NCI-H82 treated with DMSO at 0.1 percent for 48 hours (cell line): ENCODE results near the gene ADGRL4.
"Not testable (repeated sequence)": the region's sequence is repeated elsewhere in the genome, so short reads cannot be mapped to it uniquely, and the experiment has no call there.

ENCODE experiments used
- DNase-seq: peaks from one replicate; lab custom pipeline; 2025; ENCODE audit not compliant: unreplicated experiment; lab: John Stamatoyannopoulos, UW

Gene ADGRL4

DNA sequence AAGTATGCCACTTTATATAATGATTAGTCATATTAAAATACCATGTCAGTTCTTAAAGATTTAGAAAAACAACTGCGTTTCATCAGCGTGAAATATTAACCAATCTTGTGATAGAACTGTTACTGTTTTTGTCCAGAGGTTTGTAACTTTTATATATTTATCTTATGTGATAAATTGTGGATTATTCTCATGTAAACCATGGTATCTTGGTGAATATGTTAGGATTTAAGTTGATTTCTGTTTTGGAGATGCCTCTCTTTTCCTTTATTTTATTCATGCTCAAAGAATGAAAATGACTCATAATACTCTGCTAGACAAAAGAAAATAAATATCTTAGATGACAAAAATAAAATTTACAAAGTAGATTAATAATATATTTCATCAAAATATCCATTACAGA is 88.4 kb downstream of the ADGRL4 start:
- no peak for DNase-seq

- DNase-seq, result no peak
Observed at GRCh38 chr1:78916986-78917385, 89.5 kb downstream of the ADGRL4 start.

DNA sequence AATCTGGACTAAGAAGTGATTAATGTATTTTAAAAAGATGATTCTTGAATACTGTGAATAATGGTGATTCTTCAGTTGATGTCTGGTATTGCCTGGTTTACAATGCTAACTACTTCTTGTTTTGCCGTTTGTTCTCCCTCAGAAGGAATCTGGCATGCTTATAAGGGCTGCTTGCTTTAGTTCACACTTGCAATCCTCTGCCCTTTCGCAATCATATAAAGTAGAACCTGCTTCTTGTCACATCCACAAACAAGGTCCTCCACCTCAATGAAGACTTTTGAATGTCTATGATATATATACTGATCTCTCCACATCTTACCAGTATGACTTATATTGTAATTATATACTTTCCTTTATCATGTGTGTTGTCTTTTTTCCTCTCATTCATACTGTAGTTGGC is 92.6 kb downstream of the ADGRL4 start:
- no peak for DNase-seq

DNA sequence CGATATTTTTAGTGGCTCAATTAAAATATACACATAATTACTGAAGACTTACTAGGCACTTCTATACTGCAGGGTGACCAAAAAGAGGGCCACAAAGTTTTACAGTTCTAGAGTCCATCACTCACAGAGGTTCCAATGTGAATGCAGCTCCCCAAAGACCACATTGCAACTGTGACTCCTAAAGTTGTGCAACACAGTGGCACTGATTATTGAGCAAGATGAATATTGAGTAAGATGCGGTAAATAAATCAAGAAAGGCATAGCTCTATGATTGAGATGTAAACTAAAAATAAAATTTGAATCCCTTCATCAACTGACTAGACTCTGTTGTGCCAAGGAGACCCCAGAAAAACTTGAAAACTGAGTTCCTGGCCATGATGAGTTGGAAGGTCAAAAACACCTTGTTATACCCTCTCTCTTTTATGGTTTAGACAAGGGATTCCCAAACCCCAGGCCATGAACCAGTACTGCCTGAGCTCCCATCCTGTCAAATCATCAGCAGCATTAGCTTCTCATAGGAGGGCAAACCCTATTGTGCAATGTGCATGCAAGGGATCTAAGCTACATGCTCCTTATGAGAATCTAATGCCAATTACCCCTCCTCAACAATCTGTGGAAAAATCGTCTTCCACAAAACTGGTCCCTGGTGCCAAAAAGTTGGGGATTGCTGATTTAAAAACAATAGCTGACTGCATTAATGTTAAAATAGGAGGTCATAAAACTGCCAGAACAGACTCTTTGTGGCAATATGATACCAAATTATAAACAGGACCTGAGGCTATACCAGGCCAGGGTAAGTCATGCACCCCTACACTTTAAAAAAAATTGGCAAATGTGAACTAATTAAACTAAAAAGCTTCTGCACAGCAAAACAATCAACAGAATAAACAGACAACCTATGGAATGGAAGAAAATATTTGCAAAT is 94.3 kb downstream of the ADGRL4 start:
- no peak for DNase-seq

DNA sequence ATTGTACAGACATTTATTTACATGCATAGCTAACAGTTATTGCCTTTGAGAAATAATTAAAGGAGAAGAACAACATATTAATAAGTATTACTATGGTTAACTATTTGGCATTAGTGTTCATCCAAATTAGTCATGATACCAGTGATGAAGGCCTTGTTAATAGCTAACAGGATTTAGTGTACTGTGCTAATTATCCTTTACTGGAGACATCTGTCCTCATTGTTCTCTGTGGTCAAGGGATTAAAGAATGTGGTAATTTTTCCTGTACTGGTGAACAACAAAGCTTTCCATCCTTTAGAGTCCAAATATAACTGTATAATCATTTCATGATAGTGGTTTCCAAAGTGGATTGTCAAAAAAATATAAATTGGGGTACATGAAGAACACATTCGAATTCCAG is 103.9 kb downstream of the ADGRL4 start:
- peak; percentile 73 for DNase-seq

GRCh38 chr1:78894811-78895210 is 111.7 kb downstream of the ADGRL4 start:
- DNase-seq, result no peak

GRCh38 chr1:78892260-78892840 is 114.2 kb downstream of the ADGRL4 start:
- DNase-seq, result no peak

- no peak for DNase-seq
Observed at GRCh38 chr1:78887458-78887857, 119.1 kb downstream of the ADGRL4 start.

DNA sequence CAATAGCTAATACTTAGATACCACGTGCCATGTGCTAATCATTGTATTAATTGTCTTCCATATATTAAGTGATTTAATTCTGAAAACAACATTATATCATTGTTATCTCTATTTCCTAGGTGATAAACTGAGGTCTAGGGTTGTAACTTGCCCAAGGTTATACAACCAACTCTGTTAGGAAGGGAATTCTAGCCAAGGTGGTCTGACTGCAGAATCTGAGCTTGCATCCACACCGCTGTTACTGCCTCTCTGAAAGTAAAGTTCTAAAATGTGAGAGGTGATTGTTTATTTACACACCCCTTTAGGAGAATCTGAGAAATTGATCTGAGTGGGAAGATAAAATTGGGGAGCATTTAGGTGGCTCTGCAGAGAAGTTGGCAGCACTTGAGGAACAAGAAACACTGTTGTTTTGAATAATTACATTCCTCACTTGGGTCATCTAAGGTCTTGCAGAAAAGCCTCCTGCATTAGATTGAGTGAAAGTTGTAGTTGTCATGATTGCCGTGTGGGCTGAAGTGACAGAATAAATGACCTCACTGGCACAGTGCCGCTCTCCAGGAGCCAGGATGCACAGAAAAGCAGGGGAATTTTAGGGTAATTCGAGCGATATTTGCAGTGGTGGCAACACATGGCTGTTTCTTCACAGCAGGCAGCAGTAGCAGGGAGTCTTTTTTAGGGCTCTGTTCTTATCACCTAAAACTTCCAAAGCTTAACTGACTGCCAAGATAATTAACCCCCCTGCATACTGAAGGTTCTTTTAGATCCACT is 121.7 kb downstream of the ADGRL4 start:
- DNase-seq, result no peak

DNA sequence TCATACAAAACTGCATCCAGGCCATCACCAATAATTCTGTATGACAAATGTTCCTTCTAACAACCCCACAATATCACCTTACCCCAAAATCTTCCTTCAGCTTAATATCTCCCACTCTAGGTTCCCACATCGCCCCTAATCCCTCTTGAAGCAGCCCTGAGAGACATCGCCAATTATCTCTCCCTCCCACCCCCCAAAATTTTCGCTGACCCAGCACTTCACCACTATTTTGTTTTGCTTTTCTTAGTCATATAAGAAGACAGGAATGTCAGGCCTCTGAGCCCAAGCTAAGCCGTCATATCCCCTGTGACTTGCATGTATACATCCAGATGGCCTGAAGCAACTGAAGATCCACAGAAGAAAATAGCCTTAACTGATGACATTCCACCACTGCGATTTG is 126.3 kb downstream of the ADGRL4 start:
- no peak for DNase-seq

DNA sequence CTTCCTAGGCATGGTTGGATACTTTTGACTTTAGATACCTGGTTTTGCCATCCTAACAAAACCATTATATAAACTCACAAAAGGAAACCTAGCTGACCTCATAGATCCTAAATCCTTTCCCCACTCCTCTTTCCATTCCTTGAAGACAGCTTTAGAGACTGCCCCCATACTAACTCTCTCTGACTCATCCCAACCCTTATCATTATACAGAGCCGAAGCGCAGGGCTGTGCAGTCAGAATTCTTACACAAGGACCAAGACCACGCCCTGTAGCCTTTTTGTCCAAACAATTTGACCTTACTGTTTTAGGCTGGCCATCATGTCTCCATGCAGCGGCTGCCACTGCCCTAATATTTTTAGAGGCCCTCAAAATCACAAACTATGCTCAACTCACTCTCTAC is 130.5 kb downstream of the ADGRL4 start:
- DNase-seq, result not testable (repeated sequence)

GRCh38 chr1:78872801-78873200 is 133.7 kb downstream of the ADGRL4 start:
- DNase-seq, result not testable (repeated sequence)

DNA sequence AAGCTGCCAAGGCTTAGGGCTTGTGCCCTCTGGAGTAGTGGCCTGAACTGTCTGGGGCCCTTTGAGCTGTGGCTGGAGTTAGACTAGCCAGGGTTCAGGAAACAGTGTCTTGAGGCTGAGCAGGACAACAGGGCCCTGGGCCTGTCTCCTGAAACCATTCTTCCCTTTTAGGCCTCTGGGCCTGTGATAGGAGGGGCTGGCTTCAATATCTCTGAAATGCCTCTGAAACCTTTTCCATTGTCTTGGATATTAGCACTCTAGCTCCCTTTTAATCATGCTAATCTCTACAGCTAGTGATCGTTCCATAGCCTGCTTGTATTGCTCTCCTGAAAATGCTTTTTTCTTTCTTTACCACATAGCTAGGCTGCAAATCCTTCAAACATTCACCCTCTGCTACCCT is 135.3 kb downstream of the ADGRL4 start:
- no peak for DNase-seq

GRCh38 chr1:78869136-78869535 is 137.4 kb downstream of the ADGRL4 start:
- DNase-seq, result no peak

DNA sequence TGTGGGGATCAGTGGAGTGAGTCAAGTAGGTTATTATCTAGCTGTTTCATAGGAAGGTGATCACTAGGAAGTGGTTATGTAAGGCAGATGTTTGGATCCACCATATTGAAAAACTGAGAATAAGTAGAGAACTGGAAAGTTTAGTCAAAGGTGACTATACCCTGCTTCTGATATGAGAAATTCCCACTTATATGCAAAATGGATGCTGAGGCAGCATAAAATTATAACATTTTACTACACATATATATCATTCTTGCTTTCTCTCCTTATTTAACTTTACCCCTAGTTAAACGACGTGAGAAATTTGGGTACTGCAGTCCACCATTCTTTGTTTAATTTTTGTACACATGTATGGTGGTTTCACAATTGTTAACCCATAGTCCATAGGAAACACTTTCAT is 142.4 kb downstream of the ADGRL4 start:
- no peak for DNase-seq

- no peak for DNase-seq
Observed at GRCh38 chr1:78856096-78856495, 150.4 kb downstream of the ADGRL4 start.

DNA sequence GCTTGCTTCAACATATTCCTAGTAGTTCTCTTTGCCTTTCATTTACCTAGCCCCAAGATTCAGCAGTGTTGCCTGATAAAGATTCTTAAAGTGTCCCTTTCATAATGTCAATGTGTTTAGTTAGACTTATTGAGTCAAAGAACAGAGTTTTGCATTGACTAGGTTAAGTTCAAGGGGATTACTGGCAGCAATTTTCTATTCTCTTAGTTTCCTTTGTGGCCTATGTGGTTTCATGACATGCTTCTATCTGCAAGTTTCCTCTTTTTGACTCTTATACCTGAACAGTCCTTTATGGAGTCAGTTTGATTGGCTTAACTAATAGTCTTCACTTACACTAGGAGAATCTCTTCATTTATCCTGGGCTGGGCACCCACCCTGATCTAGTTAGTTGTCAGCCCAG is 151.3 kb downstream of the ADGRL4 start:
- no peak for DNase-seq

- no peak for DNase-seq
Observed at GRCh38 chr1:78854556-78854955, 152.0 kb downstream of the ADGRL4 start.

- no peak for DNase-seq
Observed at GRCh38 chr1:78843546-78843945, 163.0 kb downstream of the ADGRL4 start.

DNA sequence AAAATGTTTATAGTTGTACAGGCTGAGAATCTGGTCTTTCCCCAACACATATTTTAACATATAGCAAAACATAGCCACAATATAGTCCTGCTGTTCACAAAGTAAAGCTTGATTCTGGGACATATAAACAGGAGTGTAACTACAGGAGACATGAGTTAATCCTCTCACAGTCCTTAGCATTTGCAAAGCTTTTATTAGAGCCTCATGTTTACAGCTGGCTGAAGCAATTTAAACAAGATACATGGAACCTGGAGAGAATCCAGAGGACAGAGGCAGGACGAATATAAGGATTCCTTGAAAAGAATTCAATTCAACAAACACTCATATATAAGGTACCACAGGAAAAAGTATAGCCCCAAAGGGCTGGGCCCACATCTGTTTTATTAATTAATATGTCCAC is 163.4 kb downstream of the ADGRL4 start:
- DNase-seq, result peak; percentile 2

DNA sequence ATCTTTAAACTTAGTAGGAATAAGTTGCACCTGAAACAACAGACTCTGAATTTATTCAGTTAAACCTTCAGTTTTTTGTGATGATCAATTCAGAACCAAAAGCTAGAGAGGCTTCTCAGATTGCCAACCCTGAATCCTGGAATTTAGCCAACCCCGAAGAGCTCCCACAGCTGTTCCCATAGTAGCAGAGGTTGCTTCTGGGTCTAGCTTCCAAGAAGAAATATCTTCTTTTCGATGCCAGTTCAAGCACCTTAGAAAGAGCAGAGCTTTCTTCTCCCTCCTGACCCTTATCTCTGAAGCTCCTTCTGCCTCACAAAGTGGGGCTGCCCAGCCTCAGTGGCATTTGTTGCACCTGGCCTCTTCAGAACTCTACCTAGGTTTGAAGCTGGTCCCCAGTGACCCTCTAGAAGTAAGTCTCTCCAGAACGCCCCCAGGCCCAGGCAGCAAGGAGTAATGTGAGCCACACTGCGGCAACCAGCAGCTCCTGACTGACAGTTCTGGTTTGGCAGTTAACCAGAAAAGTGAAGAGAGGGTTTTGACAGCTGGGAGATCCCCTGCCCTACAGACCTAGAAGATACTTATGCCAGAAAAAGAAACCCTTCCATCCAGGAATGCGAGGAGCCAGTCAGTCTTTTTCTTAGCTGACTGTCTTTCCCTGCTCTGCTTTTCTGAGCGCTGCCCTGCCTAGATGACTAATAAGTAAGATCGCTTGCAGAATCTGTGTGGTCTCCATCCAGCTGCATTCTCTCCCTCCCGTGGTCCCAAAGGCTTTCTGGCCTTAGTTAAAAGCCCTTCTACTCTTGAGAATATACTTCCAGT is 165.9 kb downstream of the ADGRL4 start:
- peak; percentile 27 for DNase-seq
